PFSK-1 (cell line): ENCODE data around the gene IGHMBP2.

ENCODE experiments used
- FOXP2 ChIP-seq: optimal IDR thresholded peaks from 2 replicates; pipeline ENCODE3; 2011; ENCODE audit warnings: borderline replicate concordance, control low read depth, inconsistent platforms; ENCODE audit not compliant: insufficient read depth; ENCODE audit errors: extremely low read length, extremely low read depth
- POLR2AphosphoS5 ChIP-seq: IDR thresholded peaks from 2 replicates; pipeline ENCODE4 v1.6.1; 2012; ENCODE audit warnings: low read depth, mild to moderate bottlenecking, control low read depth, low read length, moderate library complexity
- SIN3A ChIP-seq: IDR thresholded peaks from 2 replicates; pipeline ENCODE4 v1.6.1; 2012; ENCODE audit warnings: mild to moderate bottlenecking, low read length, moderate library complexity, borderline replicate concordance; ENCODE audit not compliant: insufficient read depth
- TAF1 ChIP-seq: IDR thresholded peaks from 2 replicates; pipeline ENCODE4 v1.6.1; 2012; ENCODE audit warnings: low read length, control low read depth, borderline replicate concordance; ENCODE audit not compliant: insufficient read depth
- TF ChIP-seq, protein P1 (sequence below), 2 experiments: IDR thresholded peaks; 2 replicates each; pipeline versions ENCODE4 v1.6.1 to v1.8.0; 2011 to 2012; ENCODE audit warnings: low read depth in 2 of 2, low read length in 2 of 2, control low read depth in 1 of 2, inconsistent platforms in 1 of 2, mild to moderate bottlenecking in 1 of 2, moderate library complexity in 1 of 2; ENCODE audit not compliant: insufficient read depth in 1 of 2

IGHMBP2 gene

DNA sequence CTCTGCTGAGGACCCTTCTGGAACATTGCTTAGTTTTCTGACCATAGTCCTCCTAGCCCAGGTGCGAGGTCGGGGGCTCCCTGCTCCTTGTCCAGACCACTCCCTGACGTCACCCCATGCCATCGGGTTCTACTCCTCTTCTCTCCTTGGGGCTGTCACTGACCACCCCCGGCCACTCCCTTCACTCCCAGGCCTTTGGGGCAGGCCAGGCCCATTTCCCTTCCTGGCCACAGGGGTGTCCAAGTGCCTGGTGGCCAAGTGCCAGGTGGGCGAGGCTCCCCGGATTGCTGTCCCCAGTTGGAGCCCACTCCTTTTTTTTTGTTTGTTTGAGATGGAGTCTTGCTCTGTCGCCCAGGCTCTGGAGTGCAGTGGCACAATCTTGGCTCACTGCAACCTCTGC lies 57.6 kb downstream of the IGHMBP2 start:
- TF ChIP-seq, protein P1, sequence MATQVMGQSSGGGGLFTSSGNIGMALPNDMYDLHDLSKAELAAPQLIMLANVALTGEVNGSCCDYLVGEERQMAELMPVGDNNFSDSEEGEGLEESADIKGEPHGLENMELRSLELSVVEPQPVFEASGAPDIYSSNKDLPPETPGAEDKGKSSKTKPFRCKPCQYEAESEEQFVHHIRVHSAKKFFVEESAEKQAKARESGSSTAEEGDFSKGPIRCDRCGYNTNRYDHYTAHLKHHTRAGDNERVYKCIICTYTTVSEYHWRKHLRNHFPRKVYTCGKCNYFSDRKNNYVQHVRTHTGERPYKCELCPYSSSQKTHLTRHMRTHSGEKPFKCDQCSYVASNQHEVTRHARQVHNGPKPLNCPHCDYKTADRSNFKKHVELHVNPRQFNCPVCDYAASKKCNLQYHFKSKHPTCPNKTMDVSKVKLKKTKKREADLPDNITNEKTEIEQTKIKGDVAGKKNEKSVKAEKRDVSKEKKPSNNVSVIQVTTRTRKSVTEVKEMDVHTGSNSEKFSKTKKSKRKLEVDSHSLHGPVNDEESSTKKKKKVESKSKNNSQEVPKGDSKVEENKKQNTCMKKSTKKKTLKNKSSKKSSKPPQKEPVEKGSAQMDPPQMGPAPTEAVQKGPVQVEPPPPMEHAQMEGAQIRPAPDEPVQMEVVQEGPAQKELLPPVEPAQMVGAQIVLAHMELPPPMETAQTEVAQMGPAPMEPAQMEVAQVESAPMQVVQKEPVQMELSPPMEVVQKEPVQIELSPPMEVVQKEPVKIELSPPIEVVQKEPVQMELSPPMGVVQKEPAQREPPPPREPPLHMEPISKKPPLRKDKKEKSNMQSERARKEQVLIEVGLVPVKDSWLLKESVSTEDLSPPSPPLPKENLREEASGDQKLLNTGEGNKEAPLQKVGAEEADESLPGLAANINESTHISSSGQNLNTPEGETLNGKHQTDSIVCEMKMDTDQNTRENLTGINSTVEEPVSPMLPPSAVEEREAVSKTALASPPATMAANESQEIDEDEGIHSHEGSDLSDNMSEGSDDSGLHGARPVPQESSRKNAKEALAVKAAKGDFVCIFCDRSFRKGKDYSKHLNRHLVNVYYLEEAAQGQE (IDR thresholded peaks at IDR 0.05; ENCODE audit: insufficient read depth in 1 of 2, low read depth in 2 of 2, low read length in 2 of 2): no peak
- no peak for TF ChIP-seq FOXP2
- TF ChIP-seq TAF1: no peak
- no peak for TF ChIP-seq SIN3A

- TF ChIP-seq, protein P1 (IDR thresholded peaks at IDR 0.05; ENCODE audit: insufficient read depth in 1 of 2, low read depth in 2 of 2, low read length in 2 of 2): no peak
- TF ChIP-seq POLR2AphosphoS5: no peak
- TF ChIP-seq SIN3A: no peak
- no peak for TF ChIP-seq FOXP2
- TF ChIP-seq TAF1: no peak
Observed at GRCh38 chr11:68962527-68963250, 59.0 kb downstream of the IGHMBP2 start.

DNA sequence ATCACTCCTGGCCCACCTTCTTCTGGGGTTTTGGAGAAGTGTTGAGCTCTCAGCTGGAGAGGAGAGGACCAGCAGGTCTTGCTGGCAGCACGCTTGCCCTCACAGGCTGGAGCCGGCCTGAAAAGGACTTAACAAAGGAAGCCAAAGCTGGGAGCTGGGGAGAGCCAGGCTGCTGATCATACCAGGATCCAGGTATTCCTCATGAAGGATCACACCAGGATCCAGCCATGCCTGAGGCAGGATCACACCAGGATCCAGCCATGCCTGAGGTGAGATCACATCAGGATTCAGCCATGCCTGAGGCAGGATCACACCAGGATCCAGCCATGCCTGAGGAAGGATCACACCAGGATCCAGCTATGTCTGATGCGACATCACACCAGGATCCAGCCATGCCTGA lies 60.1 kb downstream of the IGHMBP2 start:
- no peak for TF ChIP-seq FOXP2
- TF ChIP-seq TAF1: no peak
- no peak for TF ChIP-seq POLR2AphosphoS5
- TF ChIP-seq, protein P1 (IDR thresholded peaks at IDR 0.05; ENCODE audit: insufficient read depth in 1 of 2, low read depth in 2 of 2, low read length in 2 of 2): no peak
- TF ChIP-seq SIN3A: no peak

DNA sequence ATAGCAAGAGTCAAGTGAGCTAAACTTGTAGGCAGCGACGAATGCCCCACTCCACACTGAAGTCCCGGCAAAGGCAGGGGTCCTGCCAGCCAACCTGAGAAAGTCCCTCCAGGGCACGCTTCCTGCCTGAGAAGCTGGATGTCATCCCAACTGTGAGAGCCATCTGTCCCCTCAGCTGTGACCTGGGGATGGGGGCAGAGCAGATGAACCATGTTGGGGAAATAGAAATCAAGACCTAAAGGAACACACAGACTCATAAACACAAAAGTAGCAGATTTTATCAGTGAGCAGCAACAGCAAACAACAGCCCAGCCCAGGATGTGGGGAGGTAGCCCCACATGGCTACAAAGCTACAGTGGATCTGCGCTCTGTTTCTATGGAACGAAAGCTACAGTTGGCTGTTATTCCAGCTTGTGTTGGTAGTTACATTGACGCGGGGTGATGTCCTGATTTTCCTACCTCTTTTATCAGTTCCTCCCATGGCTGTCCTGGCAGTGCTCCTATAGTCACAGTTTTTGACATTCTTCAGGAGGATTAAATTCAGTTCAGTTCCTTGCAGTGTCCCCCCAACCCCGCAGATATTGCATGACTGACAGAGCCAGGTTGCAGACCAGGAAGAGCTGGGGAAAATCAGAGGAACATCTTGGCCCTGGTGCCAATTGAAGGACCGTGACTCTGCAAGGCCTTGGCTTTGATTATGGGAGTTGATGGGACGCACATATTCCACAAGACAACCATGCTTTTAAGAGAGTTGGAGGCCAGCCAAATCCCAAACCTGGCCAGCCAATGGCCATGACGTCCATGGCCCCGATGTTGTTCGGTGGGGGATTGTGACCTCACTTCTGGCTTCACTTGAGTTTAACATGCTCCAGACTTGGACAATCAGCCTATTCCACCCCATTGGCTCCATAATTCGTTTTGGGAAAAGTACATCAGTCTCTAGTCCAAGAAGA lies 62.5 kb downstream of the IGHMBP2 start:
- TF ChIP-seq POLR2AphosphoS5 (no peak), TAF1 (no peak), FOXP2 (no peak), SIN3A (no peak)
- TF ChIP-seq, protein P1 (IDR thresholded peaks at IDR 0.05; ENCODE audit: insufficient read depth in 1 of 2, low read depth in 2 of 2, low read length in 2 of 2): no peak
